ENCODE data around the gene PHF21A.

PHF21A gene

GRCh38 chr11:45927332-45927683 lies 193.9 kb downstream of the PHF21A start:
- H3K9ac ChIP-seq (ENCODE audit: low read length) = no peak overlapping the region
- H3K27ac ChIP-seq (ENCODE audit: low read depth, low read length, poor library complexity, severe bottlenecking) = no peak overlapping the region
- H3K4me2 ChIP-seq (ENCODE audit: low read length) = no peak overlapping the region

DNA sequence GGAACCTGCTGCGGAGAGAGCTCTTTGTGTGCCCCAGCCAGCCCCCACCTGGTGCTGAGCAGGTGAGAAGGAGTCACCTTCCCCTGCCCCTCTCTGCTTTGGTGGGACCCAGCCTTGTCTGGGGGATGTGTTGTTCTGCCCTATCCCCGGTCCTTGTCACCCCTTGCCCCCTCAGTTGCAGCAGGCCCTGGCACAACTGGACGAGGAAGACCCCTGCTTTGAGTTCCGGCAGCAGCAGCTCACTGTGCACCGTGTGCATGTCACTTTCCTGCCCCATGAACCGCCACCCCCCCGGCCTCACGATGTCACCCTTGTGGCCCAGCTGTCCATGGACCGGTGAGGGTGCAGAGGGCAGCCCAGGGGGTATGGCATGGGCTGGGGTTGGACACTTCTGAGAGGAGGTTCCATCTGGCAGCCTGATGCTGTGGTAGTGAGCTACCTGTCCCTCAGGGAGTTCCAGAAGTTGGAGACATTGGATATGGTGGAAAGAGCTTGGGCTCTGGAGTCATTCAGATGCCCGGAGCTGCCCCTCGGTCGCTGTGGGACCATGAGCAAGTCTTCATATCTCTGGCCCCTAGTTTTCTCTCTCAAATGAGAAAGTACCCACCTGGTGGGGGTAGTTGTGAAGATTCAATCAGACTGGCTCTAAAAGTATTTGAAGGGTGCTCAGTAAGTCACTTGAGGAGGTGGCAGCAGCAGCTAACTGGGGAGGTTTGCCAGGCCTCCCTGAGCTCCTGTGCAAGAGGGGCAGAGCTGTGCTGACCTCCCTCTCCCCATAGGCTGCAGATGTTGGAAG lies 194.5 kb downstream of the PHF21A start:
- peaks cover 46% of the 10 kb centered on the region for H3K4me1 ChIP-seq (ENCODE audit: insufficient read depth, low read length, severe bottlenecking)
- H3F3A ChIP-seq (ENCODE audit: insufficient read depth, low read length) = no peaks in the 10 kb centered on the region
- H3K36me3 ChIP-seq (ENCODE audit: insufficient read depth, low read length) = peaks cover 2% of the 10 kb centered on the region; the same call in 1 of the 2 replicates
- no peak overlapping the region for H3K27ac ChIP-seq (ENCODE audit: low read depth, low read length, poor library complexity, severe bottlenecking)
- no peak overlapping the region for H3K4me3 ChIP-seq (ENCODE audit: low read depth, low read length, poor library complexity, severe bottlenecking)
- no peaks in the 10 kb centered on the region for H3K9me2 ChIP-seq (ENCODE audit: low read depth, low read length)
- no peaks in the 10 kb centered on the region; the same call in 1 of the 2 replicates for H3K27me3 ChIP-seq (ENCODE audit: insufficient read depth, low read length)
- no peak for TF ChIP-seq CTCF (IDR thresholded peaks at IDR 0.05; ENCODE audit: low read length)
- TF ChIP-seq EZH2 (IDR thresholded peaks at IDR 0.05; ENCODE audit: borderline replicate concordance, low read length) = no peak
- H3K79me2 ChIP-seq (ENCODE audit: insufficient read depth, low read length) = no peaks in the 10 kb centered on the region
- no peaks in the 10 kb centered on the region for H3K9me3 ChIP-seq (ENCODE audit: low read length)
- no peaks in the 10 kb centered on the region for H4K20me1 ChIP-seq (ENCODE audit: insufficient read depth, low read length)
- H3K4me2 ChIP-seq (ENCODE audit: low read length) = no peak overlapping the region
- H2AFZ ChIP-seq (ENCODE audit: low read length) = no peak overlapping the region
- H3K9ac ChIP-seq (ENCODE audit: low read length) = no peak overlapping the region

More at GRCh38 chr11:45927332-45927683, 193.9 kb downstream of the PHF21A start:
- H4K20me1 ChIP-seq (ENCODE audit: insufficient read depth, low read length) = no peaks in the 10 kb centered on the region
- no peaks in the 10 kb centered on the region for H3F3A ChIP-seq (ENCODE audit: insufficient read depth, low read length)
- H3K27me3 ChIP-seq (ENCODE audit: insufficient read depth, low read length) = no peaks in the 10 kb centered on the region; the same call in 1 of the 2 replicates
- peaks cover 6% of the 10 kb centered on the region for H3K36me3 ChIP-seq (ENCODE audit: insufficient read depth, low read length)
- no peak overlapping the region for H3K4me3 ChIP-seq (ENCODE audit: low read depth, low read length, poor library complexity, severe bottlenecking)
- peaks cover 46% of the 10 kb centered on the region for H3K4me1 ChIP-seq (ENCODE audit: insufficient read depth, low read length, severe bottlenecking)
- no peaks in the 10 kb centered on the region for H3K79me2 ChIP-seq (ENCODE audit: insufficient read depth, low read length)
- H3K9me3 ChIP-seq (ENCODE audit: low read length) = no peaks in the 10 kb centered on the region
- H2AFZ ChIP-seq (ENCODE audit: low read length) = no peak overlapping the region
- no peaks in the 10 kb centered on the region for H3K9me2 ChIP-seq (ENCODE audit: low read depth, low read length)
- TF ChIP-seq CTCF (IDR thresholded peaks at IDR 0.05; ENCODE audit: low read length) = no peak
- TF ChIP-seq EZH2 (IDR thresholded peaks at IDR 0.05; ENCODE audit: borderline replicate concordance, low read length) = no peak

GRCh38 chr11:45926001-45926401 lies 195.3 kb downstream of the PHF21A start:
- H3K79me2 ChIP-seq (ENCODE audit: insufficient read depth, low read length) = no peaks in the 10 kb centered on the region
- no peak overlapping the region for H3K9ac ChIP-seq (ENCODE audit: low read length)
- no peaks in the 10 kb centered on the region for H3K9me3 ChIP-seq (ENCODE audit: low read length)
- TF ChIP-seq CTCF (IDR thresholded peaks at IDR 0.05; ENCODE audit: low read length) (no peak), EZH2 (IDR thresholded peaks at IDR 0.05; ENCODE audit: borderline replicate concordance, low read length) (no peak)
- peaks cover 41% of the 10 kb centered on the region for H3K4me1 ChIP-seq (ENCODE audit: insufficient read depth, low read length, severe bottlenecking)
- no peaks in the 10 kb centered on the region for H4K20me1 ChIP-seq (ENCODE audit: insufficient read depth, low read length)
- no peaks in the 10 kb centered on the region; the same call in 1 of the 2 replicates for H3K27me3 ChIP-seq (ENCODE audit: insufficient read depth, low read length)
- H3K27ac ChIP-seq (ENCODE audit: low read depth, low read length, poor library complexity, severe bottlenecking) = no peak overlapping the region
- no peaks in the 10 kb centered on the region for H3F3A ChIP-seq (ENCODE audit: insufficient read depth, low read length)
- no peaks in the 10 kb centered on the region for H3K9me2 ChIP-seq (ENCODE audit: low read depth, low read length)
- H3K36me3 ChIP-seq (ENCODE audit: insufficient read depth, low read length) = no peaks in the 10 kb centered on the region
- no peak overlapping the region for H3K4me3 ChIP-seq (ENCODE audit: low read depth, low read length, poor library complexity, severe bottlenecking)
- no peak overlapping the region for H3K4me2 ChIP-seq (ENCODE audit: low read length)
- H2AFZ ChIP-seq (ENCODE audit: low read length) = no peak overlapping the region

All from OCI-LY1 (cell line).